ENCODE data around the gene TUB. TPM values are rescaled to one million over a fixed set of nuclear protein-coding genes. Genes with fewer than 3 reads are reported as not detected.

TUB gene
- polyA plus RNA-seq, 1 donor (not counting 4 experiments of a cell fraction or from before 2014, with no cell fraction given) = 0.84 TPM

- Histone ChIP-seq H3K36me3 (ENCODE audit: control insufficient read depth in 2 of 2, extremely low read depth in 1 of 2, insufficient read depth in 2 of 2, low read length in 2 of 2) (no peaks in the 10 kb centered on the region), H2AFZ (ENCODE audit: control insufficient read depth, low read length) (no peak overlapping the region), H3K9me1 (ENCODE audit: control insufficient read depth, extremely low read depth, insufficient read depth, low read length) (no peaks in the 10 kb centered on the region), H3K27ac (ENCODE audit: control insufficient read depth, insufficient read depth, low read length) (no peak overlapping the region), H3K9me3 (ENCODE audit: control insufficient read depth, low read depth, low read length) (no peaks in the 10 kb centered on the region), H3K4me1 (ENCODE audit: control insufficient read depth, extremely low read depth, insufficient read depth, low read length) (no peaks in the 10 kb centered on the region), H3K4me2 (ENCODE audit: control insufficient read depth, extremely low read depth, insufficient read depth, low read depth, low read length) (no peak overlapping the region), H3K9ac (ENCODE audit: control insufficient read depth, extremely low read depth, insufficient read depth, low read length) (no peak overlapping the region), H3K27me3 (ENCODE audit: control insufficient read depth, extremely low read depth, insufficient read depth, low read length) (no peaks in the 10 kb centered on the region), H3K79me2 (ENCODE audit: control insufficient read depth, insufficient read depth, low read length) (no peaks in the 10 kb centered on the region), H4K20me1 (ENCODE audit: control insufficient read depth, extremely low read depth, insufficient read depth, low read length) (no peaks in the 10 kb centered on the region), H3K4me3 (ENCODE audit: control insufficient read depth in 2 of 3, extremely low read depth in 1 of 3, insufficient read depth in 2 of 3, low read depth in 1 of 3, low read length in 3 of 3) (no peak overlapping the region)
- dilution Hi-C loops (cut with MboI; ENCODE audit: extremely low pct_ligation_motif_present, low sequenced_read_pairs) = no loop called here
- DNase-seq (ENCODE audit: low read depth, low spot score) (no peak), FAIRE-seq (no peak)
- no peak for TF ChIP-seq EZH2 (IDR thresholded peaks at IDR 0.05; ENCODE audit: low read length)
- TF ChIP-seq CTCF (optimal IDR thresholded peaks at IDR 0.05 in 1 of 3, IDR thresholded peaks at IDR 0.05 in 1 of 3, conservative IDR thresholded peaks at IDR 0.05 in 1 of 3; ENCODE audit: extremely low read depth in 1 of 3, insufficient read depth in 2 of 3, low read length in 3 of 3) = no peak
Measured at GRCh38 chr11:8060801-8061554, 20.0 kb upstream of the TUB start.

- Histone ChIP-seq H3K4me2 (ENCODE audit: control insufficient read depth, extremely low read depth, insufficient read depth, low read depth, low read length) (no peak overlapping the region), H3K27ac (ENCODE audit: control insufficient read depth, insufficient read depth, low read length) (no peak overlapping the region), H3K27me3 (ENCODE audit: control insufficient read depth, extremely low read depth, insufficient read depth, low read length) (no peaks in the 10 kb centered on the region), H3K9ac (ENCODE audit: control insufficient read depth, extremely low read depth, insufficient read depth, low read length) (no peak overlapping the region), H3K9me3 (ENCODE audit: control insufficient read depth, low read depth, low read length) (no peaks in the 10 kb centered on the region), H3K4me3 (ENCODE audit: control insufficient read depth in 2 of 3, extremely low read depth in 1 of 3, insufficient read depth in 2 of 3, low read depth in 1 of 3, low read length in 3 of 3) (no peak overlapping the region), H4K20me1 (ENCODE audit: control insufficient read depth, extremely low read depth, insufficient read depth, low read length) (no peaks in the 10 kb centered on the region), H3K9me1 (ENCODE audit: control insufficient read depth, extremely low read depth, insufficient read depth, low read length) (no peaks in the 10 kb centered on the region), H3K4me1 (ENCODE audit: control insufficient read depth, extremely low read depth, insufficient read depth, low read length) (no peaks in the 10 kb centered on the region), H2AFZ (ENCODE audit: control insufficient read depth, low read length) (no peak overlapping the region), H3K79me2 (ENCODE audit: control insufficient read depth, insufficient read depth, low read length) (no peaks in the 10 kb centered on the region), H3K36me3 (ENCODE audit: control insufficient read depth in 2 of 2, extremely low read depth in 1 of 2, insufficient read depth in 2 of 2, low read length in 2 of 2) (no peaks in the 10 kb centered on the region)
- dilution Hi-C loops (cut with MboI; ENCODE audit: extremely low pct_ligation_motif_present, low sequenced_read_pairs) = no loop called here
- FAIRE-seq = no peak
- TF ChIP-seq EZH2 (IDR thresholded peaks at IDR 0.05; ENCODE audit: low read length) (no peak), CTCF (optimal IDR thresholded peaks at IDR 0.05 in 1 of 3, IDR thresholded peaks at IDR 0.05 in 1 of 3, conservative IDR thresholded peaks at IDR 0.05 in 1 of 3; ENCODE audit: extremely low read depth in 1 of 3, insufficient read depth in 2 of 3, low read length in 3 of 3) (no peak)
- DNase-seq (ENCODE audit: low read depth, low spot score) = no peak
Measured at GRCh38 chr11:8061555-8062428, 19.2 kb upstream of the TUB start.

Measured in keratinocyte (primary cell).